ENCODE results near the gene PDYN. TPM values are rescaled to one million over a fixed set of nuclear protein-coding genes. Genes with fewer than 3 reads are reported as not detected.

Gene PDYN
- total RNA-seq, 1 experiment from 2014 or later = not detected

DNA sequence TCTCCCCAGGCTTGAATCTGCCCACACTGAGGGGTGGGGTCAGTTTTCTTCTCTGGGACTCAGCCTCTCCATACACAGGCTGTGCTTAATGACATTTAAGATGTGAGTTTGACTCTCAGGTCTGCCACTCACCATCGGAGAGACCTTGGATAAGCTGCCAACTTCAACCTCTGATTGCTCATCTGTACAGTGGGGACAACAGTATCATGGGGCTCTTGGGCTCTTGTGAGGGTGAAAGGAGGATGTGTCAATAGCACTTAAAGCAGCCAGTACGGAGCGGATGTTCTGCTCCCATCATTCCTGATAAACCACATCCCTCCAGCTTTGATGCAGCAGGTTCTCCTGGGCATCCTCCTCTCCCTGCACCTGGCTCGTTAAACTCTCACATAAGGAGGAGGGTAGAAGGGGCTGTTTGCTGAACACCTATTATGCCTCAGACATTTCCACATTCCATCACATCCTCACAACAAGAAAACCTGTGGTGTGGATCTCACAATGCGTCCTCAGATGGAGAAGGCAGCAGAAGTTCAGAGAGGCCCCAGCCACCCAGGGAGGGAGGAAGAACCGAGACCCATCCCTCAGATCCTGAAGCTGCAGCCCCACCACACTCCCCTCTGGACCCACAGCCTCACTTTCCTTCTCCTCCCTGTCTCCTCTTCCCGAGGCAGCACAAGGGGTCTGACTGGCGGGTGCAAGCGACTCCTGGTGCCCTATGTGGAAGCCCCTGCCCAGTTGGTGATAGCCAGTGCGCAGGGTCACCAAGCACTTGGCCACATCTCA lies 1.9 kb upstream of the PDYN start:
- DNase-seq (ENCODE audit: extremely low read depth, low read depth) = no peak

DNA sequence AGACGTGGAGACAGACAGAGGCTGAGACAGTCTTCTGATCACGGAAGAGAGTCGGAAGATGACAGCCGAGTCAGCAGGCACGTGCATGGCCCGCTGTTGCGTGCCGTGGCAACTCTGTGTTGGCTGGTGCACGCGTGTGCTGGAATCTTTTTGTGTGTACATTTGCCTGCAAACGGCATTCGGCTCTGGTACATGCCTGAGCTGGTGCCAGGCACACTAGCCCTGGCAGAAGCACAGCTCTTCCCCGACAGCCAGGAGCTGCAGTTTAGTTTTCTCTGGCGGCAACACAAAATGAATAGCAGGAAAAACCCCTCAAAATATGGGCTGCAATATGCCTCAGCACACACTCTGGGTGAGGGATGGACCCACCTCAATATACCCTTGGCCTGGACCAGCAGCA lies 769 bp upstream of the PDYN start:
- no peak for DNase-seq (ENCODE audit: extremely low read depth, low read depth)

- no peak for DNase-seq (ENCODE audit: extremely low read depth, low read depth)
These were observed 1.3 kb downstream of the PDYN start for GRCh38 chr20:1992359-1993110.

DNA sequence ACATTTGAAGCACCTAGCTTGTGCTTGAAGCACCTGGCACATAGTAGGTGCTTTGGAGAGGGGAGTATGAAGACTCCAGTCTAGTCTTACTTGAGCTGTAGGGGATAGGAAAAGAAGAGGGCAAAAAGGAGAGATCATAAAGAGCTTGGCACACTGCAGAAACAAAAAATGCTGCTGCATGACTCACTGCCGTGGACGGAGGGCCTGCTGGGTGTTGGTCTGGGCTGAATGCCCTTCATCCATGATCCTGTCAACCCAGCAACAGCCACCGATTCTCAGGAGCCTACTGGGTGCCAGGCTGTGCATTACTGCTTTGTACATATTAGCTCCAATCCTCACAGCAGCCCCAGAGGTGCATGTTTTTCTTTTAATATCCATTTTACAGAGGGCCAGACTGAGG lies 6.0 kb downstream of the PDYN start:
- no peak for DNase-seq (ENCODE audit: extremely low read depth, low read depth)

GRCh38 chr20:1983301-1983700 lies 10.6 kb downstream of the PDYN start:
- no peak for DNase-seq (ENCODE audit: extremely low read depth, low read depth)

DNA sequence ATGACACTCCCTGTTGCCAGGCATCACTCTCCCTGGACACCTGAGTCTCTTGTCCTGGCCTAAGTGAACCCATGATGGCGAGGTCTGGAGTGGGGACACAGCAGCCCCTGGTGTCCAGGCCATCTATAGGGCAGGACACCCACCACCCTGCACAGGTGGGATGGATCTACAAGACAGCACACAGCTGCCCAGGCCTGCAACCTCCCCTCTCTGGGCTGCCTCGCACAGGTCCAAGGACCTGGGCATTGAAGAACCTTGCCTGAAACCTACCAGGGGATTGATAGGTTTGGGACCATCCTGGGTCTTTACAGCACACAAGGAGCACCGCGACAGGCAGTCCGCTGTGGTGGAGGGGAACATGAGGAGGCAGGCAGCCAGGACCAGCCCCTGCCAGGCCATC lies 11.2 kb downstream of the PDYN start:
- DNase-seq (ENCODE audit: extremely low read depth, low read depth) = no peak

DNA sequence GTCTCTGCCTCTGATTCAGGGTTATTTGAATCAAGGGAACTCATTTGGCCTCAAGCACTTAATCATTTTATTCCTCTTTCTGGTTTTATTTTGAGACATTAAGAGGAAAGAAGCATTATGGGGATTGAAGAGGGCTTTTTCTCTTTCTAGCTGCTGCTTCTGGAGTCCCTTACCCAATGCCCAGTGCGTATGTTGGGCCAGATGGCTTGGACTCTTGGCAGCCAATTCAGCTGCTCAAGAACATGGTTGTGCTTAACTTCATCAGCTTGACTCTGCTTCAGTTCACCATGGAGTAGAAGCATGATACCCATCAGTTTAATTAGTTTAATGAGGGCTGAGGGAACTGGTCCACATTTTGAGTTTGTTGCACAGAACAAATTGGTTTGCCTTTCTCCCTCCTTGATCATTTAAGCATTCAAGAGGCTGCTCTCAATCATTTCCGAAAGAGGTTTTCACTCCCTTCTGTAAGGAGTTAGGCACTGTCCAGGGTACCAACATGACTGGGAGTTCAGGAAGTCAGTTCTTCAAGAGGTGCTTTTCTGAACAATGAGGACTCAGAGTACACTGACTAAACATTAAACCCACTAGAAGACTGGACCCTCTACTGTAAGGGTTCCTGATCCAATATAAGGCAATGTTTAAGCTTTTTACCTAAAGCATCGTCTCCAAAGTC lies 14.6 kb downstream of the PDYN start:
- DNase-seq (ENCODE audit: extremely low read depth, low read depth) = no peak

DNA sequence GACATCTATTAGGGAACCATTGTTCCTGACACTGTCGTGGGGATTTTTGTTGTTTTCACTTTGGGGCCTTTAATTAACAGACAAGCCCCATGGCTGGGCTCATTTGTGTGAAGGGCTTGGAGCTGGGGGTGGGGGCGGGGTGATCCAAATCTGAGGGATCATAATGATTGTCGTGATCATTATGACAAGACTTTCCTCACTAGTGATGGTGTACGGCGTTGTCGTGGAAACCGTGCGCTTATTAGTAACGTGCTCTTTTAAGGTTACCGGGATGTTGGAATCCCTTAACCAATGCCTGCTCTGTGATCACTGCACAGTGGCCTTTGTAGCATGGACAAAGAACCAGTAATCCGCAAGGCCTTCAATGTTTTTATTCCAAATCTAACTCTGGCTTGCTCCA lies 18.6 kb downstream of the PDYN start:
- DNase-seq (ENCODE audit: extremely low read depth, low read depth) = no peak

GRCh38 chr20:1973601-1974440 lies 20.0 kb downstream of the PDYN start:
- no peak for DNase-seq (ENCODE audit: extremely low read depth, low read depth)

- no peak for DNase-seq (ENCODE audit: extremely low read depth, low read depth)
These were observed 21.8 kb downstream of the PDYN start for GRCh38 chr20:1971893-1972586.

DNA sequence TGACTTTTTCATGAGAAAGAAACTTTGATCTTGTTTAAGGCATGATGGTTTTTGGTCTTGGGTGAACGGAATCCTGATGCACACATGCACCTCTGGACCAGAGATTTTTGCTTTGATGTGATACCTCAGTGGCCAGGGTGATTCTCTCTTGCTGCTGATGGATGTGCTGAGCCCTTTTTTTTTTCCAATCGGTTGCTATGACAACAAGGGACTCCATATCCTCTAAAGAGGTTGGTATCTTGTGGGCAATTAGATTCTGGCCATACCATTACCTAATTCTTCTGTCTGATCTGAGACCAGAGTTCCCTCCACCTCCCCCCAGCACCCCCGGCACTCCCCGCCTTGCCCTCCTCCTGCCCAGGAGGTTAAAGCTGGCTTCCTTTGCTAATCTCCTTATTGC lies 24.9 kb downstream of the PDYN start:
- DNase-seq (ENCODE audit: extremely low read depth, low read depth) = no peak

- peak; percentile 64 for DNase-seq (ENCODE audit: extremely low read depth, low read depth)
These were observed 28.1 kb downstream of the PDYN start for GRCh38 chr20:1965520-1966351.

DNA sequence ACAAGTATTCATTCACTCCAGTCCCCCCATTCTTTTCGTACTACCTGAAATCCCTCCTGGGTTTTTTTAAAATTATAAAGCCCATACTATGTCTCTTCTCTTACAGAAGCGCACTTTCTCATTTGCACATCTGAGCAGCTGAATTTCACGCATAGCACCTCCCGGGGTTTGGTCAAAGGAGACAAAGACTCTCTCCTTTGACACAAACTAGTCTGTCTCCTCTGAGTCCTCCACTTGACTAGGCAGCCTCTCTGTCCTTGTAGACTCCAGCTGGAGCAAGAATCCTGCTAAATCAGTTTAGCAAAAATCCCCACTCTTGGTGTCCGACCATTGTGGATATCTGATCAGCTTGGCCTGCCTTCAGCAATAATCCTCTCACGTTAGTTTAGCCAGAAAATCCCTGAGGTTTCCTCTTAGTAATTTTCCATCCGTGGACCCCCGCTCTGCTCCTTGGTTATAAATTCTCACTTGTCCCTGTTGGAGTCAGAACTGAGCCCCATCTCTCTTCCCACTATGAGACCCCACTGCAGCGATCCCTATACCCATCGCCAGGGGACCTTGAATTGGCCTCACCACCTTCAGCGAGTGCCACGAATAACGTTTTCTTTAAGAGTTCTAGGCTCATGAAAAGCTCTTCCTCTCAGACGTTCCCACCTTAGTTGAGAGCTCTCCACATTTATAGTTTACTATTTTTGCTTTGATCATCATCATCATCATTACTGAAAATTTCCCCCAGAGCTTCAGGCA lies 29.0 kb downstream of the PDYN start:
- no peak for DNase-seq (ENCODE audit: extremely low read depth, low read depth)

GRCh38 chr20:1964061-1964460 lies 29.8 kb downstream of the PDYN start:
- no peak for DNase-seq (ENCODE audit: extremely low read depth, low read depth)

- no peak for DNase-seq (ENCODE audit: extremely low read depth, low read depth)
These were observed 32.5 kb downstream of the PDYN start for GRCh38 chr20:1961374-1961773.

DNA sequence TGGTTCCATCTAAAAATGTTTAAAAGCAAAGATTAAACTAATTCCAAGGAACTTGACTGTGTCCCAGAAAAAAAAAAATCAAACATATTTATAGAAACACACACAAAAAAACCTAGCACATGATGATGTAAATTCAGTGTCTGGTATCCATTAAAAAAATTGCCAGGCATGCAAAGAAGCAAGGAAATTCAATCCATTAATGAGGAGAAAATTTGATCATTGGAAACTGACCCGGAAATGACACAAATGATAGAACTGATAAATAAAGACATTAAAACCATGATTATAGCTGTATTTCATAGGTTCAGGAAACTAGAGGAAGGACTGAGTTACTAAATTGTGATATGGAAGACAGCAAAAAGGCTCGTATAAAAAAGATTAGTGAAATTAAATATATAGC lies 34.7 kb downstream of the PDYN start:
- DNase-seq (ENCODE audit: extremely low read depth, low read depth) = no peak

DNA sequence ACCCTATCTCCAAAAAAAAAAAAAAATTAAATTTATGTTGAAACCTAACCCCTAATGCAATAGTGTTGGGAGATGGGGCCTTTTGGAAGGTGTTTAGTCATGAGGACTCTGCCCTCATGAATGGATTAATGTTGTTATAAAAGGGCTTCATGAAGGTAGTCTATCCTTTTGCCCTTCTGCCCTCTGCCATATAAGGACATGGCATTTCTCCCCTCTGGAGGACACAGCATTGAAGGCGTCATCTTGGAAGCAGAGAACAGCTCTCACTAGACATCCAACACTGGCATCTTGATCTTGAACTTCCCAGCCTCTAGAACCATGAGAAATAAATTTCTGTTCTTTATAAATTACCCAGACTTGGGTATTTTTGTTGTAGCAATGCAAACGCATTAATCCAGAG lies 35.4 kb downstream of the PDYN start:
- DNase-seq (ENCODE audit: extremely low read depth, low read depth) = no peak

- DNase-seq (ENCODE audit: extremely low read depth, low read depth) = no peak
These were observed 38.6 kb downstream of the PDYN start for GRCh38 chr20:1955217-1955616.

- no peak for DNase-seq (ENCODE audit: extremely low read depth, low read depth)
These were observed 40.2 kb downstream of the PDYN start for GRCh38 chr20:1953621-1954020.

All from NCI-H460 (cell line).